Subcutaneous adipose tissue (tissue), 4 donors: ENCODE results near the gene KDM3B. TPM values are rescaled to one million over a fixed set of nuclear protein-coding genes. Genes with fewer than 3 reads are reported as not detected.

Source experiments
- CTCF ChIP-seq: fragments of 450-650 bp; IDR thresholded peaks from one replicate; pipeline ENCODE4 v1.5.1; 2016; ENCODE audit warnings: low read depth, mild to moderate bottlenecking, control low read depth, antibody characterized with exemption, moderate library complexity
- total RNA-seq, 4 donors: library from RNA; depleted of rRNA; stranded (reverse); fragments of >200 nt; gene quantifications; one replicate each; pipeline ENCODE4 v1.1.0, GENCODE V29; 2016

KDM3B gene
- total RNA-seq, 4 donors from 2014 or later, result 58.8 to 67.4 (median 62.8) TPM

GRCh38 chr5:138351517-138351916, 968 bp upstream of the KDM3B start:
- no peak for TF ChIP-seq CTCF

GRCh38 chr5:138352722-138353559, 456 bp downstream of the KDM3B start:
- no peak for TF ChIP-seq CTCF

GRCh38 chr5:138353560-138354080, 1.1 kb downstream of the KDM3B start:
- no peak for TF ChIP-seq CTCF

GRCh38 chr5:138354387-138354786, 1.9 kb downstream of the KDM3B start:
- no peak for TF ChIP-seq CTCF

GRCh38 chr5:138354926-138355378, 2.5 kb downstream of the KDM3B start:
- no peak for TF ChIP-seq CTCF

- no peak for TF ChIP-seq CTCF
These were observed 7.1 kb downstream of the KDM3B start for GRCh38 chr5:138359621-138360020.

- no peak for TF ChIP-seq CTCF
These were observed 8.5 kb downstream of the KDM3B start for GRCh38 chr5:138360941-138361452.
